Karpas-422 (cell line): ENCODE data around the gene MICAL2. TPM values are rescaled to one million over a fixed set of nuclear protein-coding genes. Genes with fewer than 3 reads are reported as not detected.

Source experiments
- DNase-seq: peaks from one replicate; pipeline ENCODE4 v3.0.0-alpha.2; 2015
- H2AFZ ChIP-seq: fragments of 200-600 bp; sonication (generic); 2 replicates; pipeline ENCODE4 v1.6.1; 2014; ENCODE audit warnings: antibody characterized with exemption, low read length, mixed read lengths
- H3K27ac ChIP-seq: fragments of 200-600 bp; sonication (generic); 2 replicates; pipeline ENCODE4 v1.5.1; 2014; ENCODE audit warnings: mild to moderate bottlenecking, low read length, moderate library complexity
- H3K27me3 ChIP-seq: fragments of 200-600 bp; sonication (generic); 2 replicates; pipeline ENCODE4 v1.6.1; 2014; ENCODE audit warnings: low read length, mixed read lengths
- H3K36me3 ChIP-seq: fragments of 200-600 bp; sonication (generic); 2 replicates; pipeline ENCODE4 v1.6.1; 2014; ENCODE audit warnings: low read length, mixed read lengths; ENCODE audit not compliant: insufficient read depth
- H3K4me1 ChIP-seq: fragments of 200-600 bp; sonication (generic); 2 replicates; pipeline ENCODE4 v1.6.1; 2014; ENCODE audit warnings: mild to moderate bottlenecking, low read length, mixed read lengths
- H3K4me2 ChIP-seq: fragments of 200-600 bp; sonication (generic); 2 replicates; pipeline ENCODE4 v1.6.1; 2014; ENCODE audit warnings: low read length, low read depth, mild to moderate bottlenecking; ENCODE audit not compliant: poor library complexity, severe bottlenecking
- H3K4me3 ChIP-seq: fragments of 200-600 bp; sonication (generic); 2 replicates; pipeline ENCODE4 v1.5.1; 2014; ENCODE audit warnings: mild to moderate bottlenecking, antibody characterized with exemption, low read length, mixed read lengths
- H3K79me2 ChIP-seq: fragments of 200-600 bp; sonication (generic); 2 replicates; pipeline ENCODE4 v1.6.1; 2014; ENCODE audit warnings: mild to moderate bottlenecking, low read length, mixed read lengths
- H3K9ac ChIP-seq: fragments of 200-600 bp; sonication (generic); 2 replicates; pipeline ENCODE4 v1.6.0; 2014; ENCODE audit warnings: low read length
- H3K9me2 ChIP-seq: fragments of 200-600 bp; sonication (generic), shearing (Covaris generic); replicated peaks from 2 replicates; pipeline ENCODE4 v1.6.0; 2014; ENCODE audit warnings: mild to moderate bottlenecking, low read length, moderate library complexity; ENCODE audit not compliant: insufficient read depth
- H3K9me3 ChIP-seq: fragments of 300-700, 200-600 bp; sonication (generic); 2 replicates; pipeline ENCODE4 v1.6.1; 2014; ENCODE audit warnings: low read length, mixed read lengths
- H4K20me1 ChIP-seq: fragments of 200-600 bp; sonication (generic); 2 replicates; pipeline ENCODE4 v1.6.1; 2014; ENCODE audit warnings: mild to moderate bottlenecking, antibody characterized with exemption, low read length, low read depth; ENCODE audit not compliant: insufficient read depth
- total RNA-seq: library from RNA; depleted of rRNA; stranded (reverse); fragments of >200 nt; shearing (Covaris generic); gene quantifications from 2 replicates; pipeline ENCODE4 v1.2.3, GENCODE V29; 2014; ENCODE audit warnings: low replicate concordance

The MICAL2 gene
- total RNA-seq, 1 experiment from 2014 or later = 0.93 TPM

- no peak overlapping the region for H3K9ac ChIP-seq
- no peak overlapping the region for H3K4me2 ChIP-seq
- H3K9me2 ChIP-seq = no peaks in the 10 kb centered on the region
- no peak overlapping the region for H3K4me3 ChIP-seq
- no peaks in the 10 kb centered on the region for H4K20me1 ChIP-seq
- H2AFZ ChIP-seq = no peak overlapping the region
- H3K4me1 ChIP-seq = no peaks in the 10 kb centered on the region
- H3K27me3 ChIP-seq = no peaks in the 10 kb centered on the region
- no peak for DNase-seq
- H3K27ac ChIP-seq = no peak overlapping the region
- H3K36me3 ChIP-seq = no peaks in the 10 kb centered on the region
- H3K9me3 ChIP-seq = no peaks in the 10 kb centered on the region
- H3K79me2 ChIP-seq = no peaks in the 10 kb centered on the region
These were observed 35.1 kb upstream of the MICAL2 start for GRCh38 chr11:12075291-12075690.

- H3K4me1 ChIP-seq = no peaks in the 10 kb centered on the region
- DNase-seq = no peak
- H3K27ac ChIP-seq = no peak overlapping the region
- no peak overlapping the region for H3K4me2 ChIP-seq
- H2AFZ ChIP-seq = no peak overlapping the region
- no peak overlapping the region for H3K9ac ChIP-seq
- H3K27me3 ChIP-seq = no peaks in the 10 kb centered on the region
- H3K79me2 ChIP-seq = no peaks in the 10 kb centered on the region
- no peaks in the 10 kb centered on the region for H4K20me1 ChIP-seq
- H3K9me2 ChIP-seq = no peaks in the 10 kb centered on the region
- no peaks in the 10 kb centered on the region for H3K9me3 ChIP-seq
- no peak overlapping the region for H3K4me3 ChIP-seq
- no peaks in the 10 kb centered on the region for H3K36me3 ChIP-seq
These were observed 34.3 kb upstream of the MICAL2 start for GRCh38 chr11:12075822-12076821.

GRCh38 chr11:12076840-12077534, 33.4 kb upstream of the MICAL2 start:
- Histone ChIP-seq H3K36me3 (no peaks in the 10 kb centered on the region), H4K20me1 (no peaks in the 10 kb centered on the region), H3K9me2 (no peaks in the 10 kb centered on the region), H3K27ac (no peak overlapping the region), H3K4me2 (no peak overlapping the region), H3K79me2 (no peaks in the 10 kb centered on the region), H3K4me3 (no peak overlapping the region), H3K9me3 (no peaks in the 10 kb centered on the region), H2AFZ (no peak overlapping the region), H3K27me3 (no peaks in the 10 kb centered on the region), H3K9ac (no peak overlapping the region), H3K4me1 (no peaks in the 10 kb centered on the region)
- no peak for DNase-seq

- Histone ChIP-seq H3K9me3 (no peaks in the 10 kb centered on the region), H3K9me2 (no peaks in the 10 kb centered on the region), H4K20me1 (no peaks in the 10 kb centered on the region), H3K79me2 (no peaks in the 10 kb centered on the region), H3K36me3 (no peaks in the 10 kb centered on the region), H3K4me2 (no peak overlapping the region), H3K9ac (no peak overlapping the region), H2AFZ (no peak overlapping the region), H3K4me3 (no peak overlapping the region), H3K27ac (no peak overlapping the region), H3K27me3 (no peaks in the 10 kb centered on the region), H3K4me1 (no peaks in the 10 kb centered on the region)
- DNase-seq = no peak
These were observed 32.7 kb upstream of the MICAL2 start for GRCh38 chr11:12077535-12078280.

- no peak for DNase-seq
- Histone ChIP-seq H3K4me1 (no peaks in the 10 kb centered on the region), H3K9me3 (no peaks in the 10 kb centered on the region), H3K9me2 (no peaks in the 10 kb centered on the region), H4K20me1 (no peaks in the 10 kb centered on the region), H3K4me3 (no peak overlapping the region), H2AFZ (no peak overlapping the region), H3K27me3 (no peaks in the 10 kb centered on the region), H3K27ac (no peak overlapping the region), H3K79me2 (no peaks in the 10 kb centered on the region), H3K9ac (no peak overlapping the region), H3K36me3 (no peaks in the 10 kb centered on the region), H3K4me2 (no peak overlapping the region)
These were observed 30.4 kb upstream of the MICAL2 start for GRCh38 chr11:12079726-12080556.

GRCh38 chr11:12083380-12083779, 27.0 kb upstream of the MICAL2 start:
- no peak overlapping the region for H2AFZ ChIP-seq
- no peak overlapping the region for H3K4me3 ChIP-seq
- peak; percentile 47 for DNase-seq
- H3K9me2 ChIP-seq = no peaks in the 10 kb centered on the region
- H3K4me2 ChIP-seq = no peak overlapping the region
- H3K27ac ChIP-seq = no peak overlapping the region
- no peaks in the 10 kb centered on the region for H3K4me1 ChIP-seq
- no peak overlapping the region for H3K9ac ChIP-seq
- H3K27me3 ChIP-seq = no peaks in the 10 kb centered on the region
- H3K36me3 ChIP-seq = no peaks in the 10 kb centered on the region
- no peaks in the 10 kb centered on the region for H4K20me1 ChIP-seq
- no peaks in the 10 kb centered on the region for H3K9me3 ChIP-seq
- H3K79me2 ChIP-seq = no peaks in the 10 kb centered on the region

- Histone ChIP-seq H3K79me2 (no peaks in the 10 kb centered on the region), H2AFZ (no peak overlapping the region), H3K9me2 (no peaks in the 10 kb centered on the region), H3K36me3 (no peaks in the 10 kb centered on the region), H4K20me1 (no peaks in the 10 kb centered on the region), H3K27me3 (no peaks in the 10 kb centered on the region), H3K4me2 (no peak overlapping the region), H3K9ac (no peak overlapping the region), H3K9me3 (no peaks in the 10 kb centered on the region), H3K4me3 (no peak overlapping the region), H3K4me1 (no peaks in the 10 kb centered on the region), H3K27ac (no peak overlapping the region)
- DNase-seq = no peak
These were observed 26.1 kb upstream of the MICAL2 start for GRCh38 chr11:12084256-12084655.
